H1 (cell line): Measurements from ENCODE around the gene SPRYD4. TPM values are rescaled to one million over a fixed set of nuclear protein-coding genes. Genes with fewer than 3 reads are reported as not detected.
A peak's percentile ranks its signal among the peaks of the same experiment; 100 is the strongest.

ENCODE experiments used
- CTCF ChIA-PET: fragments of 300-600 bp; sonication (Branson Sonifier 250); formaldehyde crosslinking; loops from one replicate; lab custom pipeline; 2021; ENCODE audit not compliant: partially characterized antibody; lab: Charles Lee
- POLR2A ChIA-PET: fragments of 300-600 bp; sonication (Branson Sonifier 250); formaldehyde crosslinking; loops from one replicate; lab custom pipeline; 2021; ENCODE audit warnings: inconsistent platforms; ENCODE audit not compliant: partially characterized antibody; lab: Charles Lee
- DNase-seq, 2 experiments: peaks; one replicate each; pipeline versions ENCODE4 v3.0.0 to v3.0.0-alpha.2; 2010 to 2022; ENCODE audit warnings: low spot score in 2 of 2, low read depth in 1 of 2, mixed read lengths in 1 of 2
- FAIRE-seq: peaks from 2 replicates; lab custom pipeline; 2011; peaks lifted over from hg19 to GRCh38; lab: Jason Lieb, UNC
- H2AFZ ChIP-seq: 2 replicates; pipeline ENCODE4 v1.8.1; 2012; ENCODE audit warnings: low read length, inconsistent platforms
- H2AK5ac ChIP-seq: 2 replicates; pipeline ENCODE4 v1.6.1; 2013; ENCODE audit warnings: low read depth, low read length
- H2BK120ac ChIP-seq: replicated peaks from 2 replicates; pipeline ENCODE3; 2013; ENCODE audit warnings: low read depth, low read length, inconsistent platforms
- H2BK12ac ChIP-seq: 2 replicates; pipeline ENCODE4 v1.6.1; 2013; ENCODE audit warnings: low read depth, low read length
- H2BK15ac ChIP-seq: 2 replicates; pipeline ENCODE4 v1.6.1; 2013; ENCODE audit warnings: low read length
- H2BK20ac ChIP-seq: 2 replicates; pipeline ENCODE4 v1.6.1; 2013; ENCODE audit warnings: low read length
- H2BK5ac ChIP-seq: 2 replicates; pipeline ENCODE4 v1.6.1; 2013; ENCODE audit warnings: low read depth, low read length
- H3K14ac ChIP-seq: 2 replicates; pipeline ENCODE4 v1.6.1; 2013; ENCODE audit warnings: inconsistent platforms; ENCODE audit not compliant: insufficient read length
- H3K18ac ChIP-seq: 2 replicates; pipeline ENCODE4 v1.6.1; 2013; ENCODE audit warnings: low read length; ENCODE audit errors: extremely low read depth
- H3K23ac ChIP-seq: 2 replicates; pipeline ENCODE4 v1.6.1; 2013; ENCODE audit warnings: inconsistent platforms; ENCODE audit not compliant: insufficient read length
- H3K23me2 ChIP-seq: 2 replicates; pipeline ENCODE4 v1.6.1; 2013; ENCODE audit warnings: low read depth, low read length
- H3K27ac ChIP-seq: 2 replicates; pipeline ENCODE4 v1.6.1; 2011; ENCODE audit warnings: low read depth, low read length, inconsistent platforms
- H3K27me3 ChIP-seq, 4 experiments: replicated peaks in 1 of 4; 1 replicate in 1 of 4; 2 replicates in 3 of 4; pipeline versions ENCODE4 v1.6.1 to v1.8.1; 2011 to 2013; ENCODE audit warnings: low read length in 3 of 4, mild to moderate bottlenecking in 3 of 4, inconsistent platforms in 2 of 4, mixed read lengths in 2 of 4, moderate library complexity in 1 of 4; ENCODE audit not compliant: control insufficient read depth in 3 of 4, insufficient read depth in 3 of 4; ENCODE audit errors: extremely low read depth in 1 of 4
- H3K36me3 ChIP-seq, 4 experiments: 2 replicates each; pipeline versions ENCODE4 v1.6.1 to v1.8.1; 2011 to 2013; ENCODE audit warnings: mild to moderate bottlenecking in 4 of 4, low read length in 3 of 4, moderate library complexity in 2 of 4, control low read depth in 1 of 4, inconsistent platforms in 1 of 4; ENCODE audit not compliant: insufficient read depth in 4 of 4, control insufficient read depth in 2 of 4
- H3K4ac ChIP-seq: replicated peaks from 2 replicates; pipeline ENCODE3; 2013; ENCODE audit warnings: low read length, low read depth, mixed read lengths, inconsistent platforms; ENCODE audit not compliant: insufficient read length
- H3K4me1 ChIP-seq, 4 experiments: replicated peaks in 1 of 4; 1 replicate in 1 of 4; 2 replicates in 3 of 4; pipeline versions ENCODE4 v1.6.1 to v1.8.1; 2011 to 2013; ENCODE audit warnings: low read length in 3 of 4, inconsistent platforms in 2 of 4, mixed read lengths in 1 of 4; ENCODE audit not compliant: insufficient read depth in 4 of 4, control insufficient read depth in 3 of 4
- H3K4me2 ChIP-seq, 2 experiments: 2 replicates each; pipeline versions ENCODE4 v1.6.1 to v1.8.1; 2011 to 2013; ENCODE audit warnings: low read depth in 2 of 2, low read length in 2 of 2, control low read depth in 1 of 2, inconsistent platforms in 1 of 2, mild to moderate bottlenecking in 1 of 2; ENCODE audit not compliant: insufficient read depth in 1 of 2
- H3K4me3 ChIP-seq, 4 experiments: fragments of 200-600, 300-600 bp in 1 of 4; sonication (generic), shearing (Covaris generic), sonication (Bioruptor Twin) in 1 of 4; 2 replicates each; pipeline versions ENCODE4 v1.5.1 to v1.8.1; 2011 to 2016; ENCODE audit warnings: low read length in 4 of 4, low read depth in 3 of 4, control low read depth in 2 of 4, inconsistent platforms in 2 of 4, mild to moderate bottlenecking in 2 of 4, mixed read lengths in 1 of 4, moderate library complexity in 1 of 4; ENCODE audit not compliant: insufficient read depth in 2 of 4; ENCODE audit errors: extremely low read depth in 1 of 4
- H3K56ac ChIP-seq: replicated peaks from 2 replicates; pipeline ENCODE3; 2013; ENCODE audit warnings: low read depth, mild to moderate bottlenecking, mixed read lengths, low read length, inconsistent platforms; ENCODE audit not compliant: insufficient read length
- H3K79me1 ChIP-seq: 2 replicates; pipeline ENCODE4 v1.6.1; 2013; ENCODE audit warnings: low read depth, low read length, control low read depth
- H3K79me2 ChIP-seq, 2 experiments: 2 replicates each; pipeline versions ENCODE4 v1.6.1 to v1.8.1; 2012 to 2013; ENCODE audit warnings: low read length in 2 of 2, mild to moderate bottlenecking in 2 of 2, inconsistent platforms in 1 of 2; ENCODE audit not compliant: insufficient read depth in 2 of 2, control insufficient read depth in 1 of 2
- H3K9ac ChIP-seq, 4 experiments: replicated peaks in 1 of 4; 1 replicate in 1 of 4; 2 replicates in 3 of 4; pipeline versions ENCODE4 v1.6.1 to v1.8.1; 2011 to 2013; ENCODE audit warnings: low read depth in 3 of 4, low read length in 3 of 4, control low read depth in 2 of 4, mild to moderate bottlenecking in 2 of 4, moderate library complexity in 2 of 4, inconsistent platforms in 1 of 4; ENCODE audit errors: extremely low read depth in 1 of 4
- H3K9me3 ChIP-seq, 2 experiments: 2 replicates each; pipeline versions ENCODE4 v1.6.1 to v1.8.1; 2012 to 2013; ENCODE audit warnings: mild to moderate bottlenecking in 2 of 2, moderate library complexity in 2 of 2, control low read depth in 1 of 2, inconsistent platforms in 1 of 2, low read depth in 1 of 2, low read length in 1 of 2, mixed read lengths in 1 of 2; ENCODE audit not compliant: insufficient read depth in 2 of 2
- H4K20me1 ChIP-seq, 2 experiments: replicated peaks in 1 of 2; 2 replicates each; pipeline versions ENCODE3 to v1.8.1; 2011 to 2013; ENCODE audit warnings: inconsistent platforms in 2 of 2, low read length in 2 of 2, mild to moderate bottlenecking in 1 of 2; ENCODE audit not compliant: insufficient read depth in 2 of 2, control insufficient read depth in 1 of 2
- H4K5ac ChIP-seq: 2 replicates; pipeline ENCODE4 v1.6.1; 2013; ENCODE audit warnings: low read length, low read depth, mixed read lengths, inconsistent platforms; ENCODE audit not compliant: insufficient read length
- H4K8ac ChIP-seq: 2 replicates; pipeline ENCODE4 v1.8.0; 2013; ENCODE audit warnings: mild to moderate bottlenecking, moderate library complexity, low read length, inconsistent platforms; ENCODE audit not compliant: insufficient read depth; ENCODE audit errors: extremely low read depth
- H4K91ac ChIP-seq: replicated peaks from 2 replicates; pipeline ENCODE3; 2013; ENCODE audit warnings: low read length, mixed read lengths, inconsistent platforms; ENCODE audit not compliant: insufficient read length
- MAFK ChIP-seq: IDR thresholded peaks from 2 replicates; pipeline ENCODE4 v1.6.1; 2012; ENCODE audit warnings: low read depth, mild to moderate bottlenecking, improper control_type of control experiment, low read length
- POLR2A ChIP-seq, 2 experiments: IDR thresholded peaks; 1 replicate in 1 of 2; 2 replicates in 1 of 2; pipeline ENCODE4 v1.6.1; 2011; ENCODE audit warnings: low read depth in 2 of 2, low read length in 2 of 2, mild to moderate bottlenecking in 2 of 2; ENCODE audit errors: control extremely low read depth in 1 of 2
- RAD21 ChIP-seq, 2 experiments: IDR thresholded peaks in 1 of 2; conservative IDR thresholded peaks in 1 of 2; 2 replicates each; pipeline ENCODE4 v1.6.1; 2011; ENCODE audit warnings: low read depth in 2 of 2, low read length in 2 of 2, improper control_type of control experiment in 1 of 2, inconsistent platforms in 1 of 2, mild to moderate bottlenecking in 1 of 2, moderate library complexity in 1 of 2
- RXRA ChIP-seq: IDR thresholded peaks from 2 replicates; pipeline ENCODE4 v1.6.1; 2011; ENCODE audit warnings: low read depth, mild to moderate bottlenecking, low read length, moderate library complexity; ENCODE audit not compliant: insufficient read depth
- SP4 ChIP-seq: IDR thresholded peaks from 2 replicates; pipeline ENCODE4 v1.6.1; 2012; ENCODE audit warnings: low read length, inconsistent platforms
- TCF12 ChIP-seq: IDR thresholded peaks from 2 replicates; pipeline ENCODE4 v1.6.1; 2011; ENCODE audit warnings: low read depth, mild to moderate bottlenecking, low read length
- ZNF274 ChIP-seq: IDR thresholded peaks from 2 replicates; pipeline ENCODE4 v1.7.0; 2012; ENCODE audit warnings: low read length, borderline replicate concordance; ENCODE audit errors: extremely low read depth
- WGBS, 2 experiments: shearing (Covaris generic) in 1 of 2; methylation state at CpG; one replicate each; pipeline versions ENCODE4 v1.1.6 to v1.1.7; 2013 to 2015; ENCODE audit warnings: low lambda C conversion rate in 2 of 2, mixed read lengths in 2 of 2, inconsistent platforms in 1 of 2, low coverage in 1 of 2, missing lambda C conversion rate in 1 of 2; ENCODE audit not compliant: insufficient replicate concordance in 2 of 2, insufficient coverage in 1 of 2, insufficient read length in 1 of 2; ENCODE audit errors: extremely low coverage in 1 of 2, missing lambda C conversion rate in 1 of 2; 5-methylcytosine and 5-hydroxymethylcytosine counted together
- polyA plus RNA-seq, 7 experiments: library from polyadenylated mRNA; depleted of rRNA in 3 of 7; stranded (reverse) in 5 of 7; unstranded in 2 of 7; fragments of >200 nt in 5 of 7; fragments of 200-250 nt in 2 of 7; gene quantifications; 1 replicate in 5 of 7; 2 replicates in 1 of 7; 4 replicates in 1 of 7; pipeline versions ENCODE4 v1.2.1 to v1.2.3, GENCODE V29; 2011 to 2013; ENCODE audit warnings: missing spikeins in 2 of 7, mixed read lengths in 2 of 7
- total RNA-seq: library from RNA; stranded (reverse); fragmentation: NEBNext Ultra II Directional; extraction: Animal tissue kit (Norgen Biotek cat#: 25700); gene quantifications from 2 replicates; pipeline ENCODE4 v1.2.1, GENCODE V29; 2021
- TF ChIP-seq, protein P1 (sequence below), 3 experiments: IDR thresholded peaks; 1 replicate in 2 of 3; 2 replicates in 1 of 3; pipeline versions ENCODE4 v1.5.1 to v1.6.1; 2011; ENCODE audit warnings: low read length in 3 of 3, mild to moderate bottlenecking in 3 of 3, inconsistent platforms in 2 of 3, low read depth in 1 of 3, moderate library complexity in 1 of 3; ENCODE audit not compliant: insufficient read depth in 1 of 3; ENCODE audit errors: control extremely low read depth in 1 of 3
- TF ChIP-seq, protein P2 (sequence below): IDR thresholded peaks from 2 replicates; pipeline ENCODE4 v1.6.1; 2011; ENCODE audit warnings: low read length, improper control_type of control experiment

The SPRYD4 gene
- total and polyA plus RNA-seq, 2 of the 8 experiments (the other 6 are each of a cell fraction or from before 2014, with no cell fraction given): 4.3 to 5.3 TPM

DNA sequence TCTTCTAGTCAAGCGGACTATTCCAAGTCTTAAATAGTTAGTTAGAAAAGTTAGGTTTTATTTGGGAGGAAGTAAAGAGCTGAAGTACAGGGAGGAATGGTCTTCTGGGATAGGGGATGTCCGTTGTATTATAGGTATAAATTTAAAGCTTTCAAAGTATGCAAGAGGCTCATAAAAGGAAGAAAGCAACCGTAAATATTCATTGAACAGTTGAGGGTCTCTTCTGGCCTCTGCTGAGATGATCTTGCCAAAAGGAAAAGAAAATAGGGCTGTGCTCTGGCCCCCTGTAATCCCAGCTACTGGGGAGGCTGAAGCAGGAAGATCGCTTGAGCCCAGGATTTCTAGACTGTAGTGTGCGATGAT lies 18.8 kb upstream of the SPRYD4 start:
- H2AFZ ChIP-seq: no peak overlapping the region
- POLR2A ChIA-PET: interaction anchor here (0.8 to 7.3 kb wide), 19 partner anchors 12 to 294 kb away, joined by 3 to 74 read pairs (median 4); partner anchors contain the start of genes CNPY2, CS, PAN2 and SPRYD4
- H3K79me1 ChIP-seq: no peaks in the 10 kb centered on the region
- TF ChIP-seq ZNF274: no peak
- no peak for TF ChIP-seq RAD21 (IDR thresholded peaks at IDR 0.05 in 1 of 2, conservative IDR thresholded peaks at IDR 0.05 in 1 of 2; ENCODE audit: low read depth in 2 of 2, low read length in 2 of 2)
- no peak for TF ChIP-seq POLR2A (IDR thresholded peaks at IDR 0.05; ENCODE audit: control extremely low read depth in 1 of 2, low read depth in 2 of 2, low read length in 2 of 2)
- no peak for TF ChIP-seq RXRA
- TF ChIP-seq SP4: no peak
- no peak for TF ChIP-seq MAFK
- TF ChIP-seq, protein P1, sequence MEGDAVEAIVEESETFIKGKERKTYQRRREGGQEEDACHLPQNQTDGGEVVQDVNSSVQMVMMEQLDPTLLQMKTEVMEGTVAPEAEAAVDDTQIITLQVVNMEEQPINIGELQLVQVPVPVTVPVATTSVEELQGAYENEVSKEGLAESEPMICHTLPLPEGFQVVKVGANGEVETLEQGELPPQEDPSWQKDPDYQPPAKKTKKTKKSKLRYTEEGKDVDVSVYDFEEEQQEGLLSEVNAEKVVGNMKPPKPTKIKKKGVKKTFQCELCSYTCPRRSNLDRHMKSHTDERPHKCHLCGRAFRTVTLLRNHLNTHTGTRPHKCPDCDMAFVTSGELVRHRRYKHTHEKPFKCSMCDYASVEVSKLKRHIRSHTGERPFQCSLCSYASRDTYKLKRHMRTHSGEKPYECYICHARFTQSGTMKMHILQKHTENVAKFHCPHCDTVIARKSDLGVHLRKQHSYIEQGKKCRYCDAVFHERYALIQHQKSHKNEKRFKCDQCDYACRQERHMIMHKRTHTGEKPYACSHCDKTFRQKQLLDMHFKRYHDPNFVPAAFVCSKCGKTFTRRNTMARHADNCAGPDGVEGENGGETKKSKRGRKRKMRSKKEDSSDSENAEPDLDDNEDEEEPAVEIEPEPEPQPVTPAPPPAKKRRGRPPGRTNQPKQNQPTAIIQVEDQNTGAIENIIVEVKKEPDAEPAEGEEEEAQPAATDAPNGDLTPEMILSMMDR (IDR thresholded peaks at IDR 0.05; ENCODE audit: control extremely low read depth in 1 of 3, insufficient read depth in 1 of 3, low read depth in 1 of 3, low read length in 3 of 3): no peak
- TF ChIP-seq, protein P2, sequence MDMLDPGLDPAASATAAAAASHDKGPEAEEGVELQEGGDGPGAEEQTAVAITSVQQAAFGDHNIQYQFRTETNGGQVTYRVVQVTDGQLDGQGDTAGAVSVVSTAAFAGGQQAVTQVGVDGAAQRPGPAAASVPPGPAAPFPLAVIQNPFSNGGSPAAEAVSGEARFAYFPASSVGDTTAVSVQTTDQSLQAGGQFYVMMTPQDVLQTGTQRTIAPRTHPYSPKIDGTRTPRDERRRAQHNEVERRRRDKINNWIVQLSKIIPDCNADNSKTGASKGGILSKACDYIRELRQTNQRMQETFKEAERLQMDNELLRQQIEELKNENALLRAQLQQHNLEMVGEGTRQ: no peak
- TF ChIP-seq TCF12: no peak

More for the DNA sequence above, 18.8 kb upstream of the SPRYD4 start:
- DNase-seq: no peak
- Histone ChIP-seq H3K9me3 (peaks cover 2 to 3% of the 10 kb centered on the region in 2 experiments; a peak in 2 of 4 replicates), H2BK12ac (no peak overlapping the region; the same call in 1 of the 2 replicates), H3K4me3 (peak overlapping the region; percentile 52 to 90 (median 70); a peak in 6 of 8 replicates), H3K9ac (peak overlapping the region in 2 of 4 experiments; percentile 29 to 85; a peak in 3 of 7 replicates), H3K18ac (no peak overlapping the region), H3K4me1 (peaks cover 3 to 6% (median 5%) of the 10 kb centered on the region in 4 experiments; a peak in 5 of 7 replicates), H2BK15ac (no peak overlapping the region), H2BK120ac (no peak overlapping the region), H3K56ac (no peak overlapping the region), H3K79me2 (peaks cover 0 to 19% of the 10 kb centered on the region in 2 experiments; a peak in 3 of 4 replicates), H3K23ac (no peak overlapping the region), H3K36me3 (peaks cover 0 to 3% (median 0%) of the 10 kb centered on the region in 4 experiments; a peak in 1 of 8 replicates), H3K27me3 (no peaks in the 10 kb centered on the region), H3K14ac (no peak overlapping the region), H3K27ac (peak overlapping the region; percentile 93; the same call in 1 of the 2 replicates), H3K23me2 (no peaks in the 10 kb centered on the region; the same call in 1 of the 2 replicates), H3K4ac (no peak overlapping the region), H4K20me1 (no peaks in the 10 kb centered on the region), H4K8ac (no peak overlapping the region), H2BK20ac (no peak overlapping the region), H3K4me2 (peak overlapping the region; percentile 62 to 88), H4K5ac (peak overlapping the region; percentile 46), H2BK5ac (no peak overlapping the region), H2AK5ac (no peak overlapping the region), H4K91ac (no peak overlapping the region)
- WGBS, 2 experiments: 42% methylated on average over 5 of the region's 5 CpGs; no CpG with 5 or more reads in 1 of the 2 experiments
- no peak for FAIRE-seq
- CTCF ChIA-PET: interaction anchor here (0.7 to 12.4 kb wide), 10 partner anchors 11 to 141 kb away, joined by 3 to 124 read pairs (median 3); partner anchors contain the start of gene CNPY2
